ENCODE data around the gene DBN1. TPM values are rescaled to one million over a fixed set of nuclear protein-coding genes. Genes with fewer than 3 reads are reported as not detected.

Gene DBN1
- total RNA-seq, 4 donors from 2014 or later = 14.2 to 77.6 (median 23.1) TPM

GRCh38 chr5:177410575-177410974 is 62.9 kb downstream of the DBN1 start:
- no peak overlapping the region for H3K4me3 ChIP-seq
- H3K36me3 ChIP-seq = no peaks in the 10 kb centered on the region
- no peak for DNase-seq
- peaks cover 0 to 6% (median 1%) of the 10 kb centered on the region in 4 donors for H3K4me1 ChIP-seq
- TF ChIP-seq POLR2A (IDR thresholded peaks at IDR 0.05) = no peak
- no peak for TF ChIP-seq CTCF (IDR thresholded peaks at IDR 0.05)
- no peaks in the 10 kb centered on the region for H3K9me3 ChIP-seq
- no peak overlapping the region for H3K27ac ChIP-seq
- no peaks in the 10 kb centered on the region for H3K27me3 ChIP-seq

GRCh38 chr5:177409043-177409801 is 64.2 kb downstream of the DBN1 start, which contains the start of gene F12:
TSS of gene F12 (minus strand) at chr5:177409564. CDS start at chr5:177409527, 37 bp downstream.
- Histone ChIP-seq H3K27ac (no peak within 1 kb of the TSS), H3K9me3 (no peaks in the 10 kb centered on the region), H3K27me3 (no peaks in the 10 kb centered on the region), H3K4me1 (peaks cover 4 to 16% (median 12%) of the 10 kb centered on the region in 4 donors), H3K4me3 (peak within 1 kb of the TSS in 1 of 4 donors; percentile 19), H3K36me3 (no peaks in the 10 kb centered on the region)
- no peak for TF ChIP-seq CTCF (IDR thresholded peaks at IDR 0.05)
- TF ChIP-seq POLR2A (IDR thresholded peaks at IDR 0.05) = no peak
- no peak for DNase-seq

Other genes with a start within 250 kb of the DBN1 start
- gene RAB24, start 169.9 kb downstream of the DBN1 start, total RNA-seq = 10 to 100 TPM; 37.0 to 58.6 (median 46.3) TPM
- gene PRELID1, start 169.8 kb downstream of the DBN1 start, total RNA-seq = 100 to 1,000 TPM in 3 of 4 donors, 10 to 100 TPM in 1; 55.3 to 215 (median 132) TPM
- gene MXD3, start 161.7 kb downstream of the DBN1 start, total RNA-seq = 10 to 100 TPM in 3 of 4 donors, 1 to 10 TPM in 1; 6.8 to 25.8 (median 18.5) TPM
- 100 to 1,000 TPM; 193 to 321 (median 268) TPM for gene LMAN2, start 122.0 kb downstream of the DBN1 start, total RNA-seq
- 10 to 100 TPM; 19.4 to 41.0 (median 23.3) TPM for gene RGS14, start 115.7 kb downstream of the DBN1 start, total RNA-seq
- under 1 TPM in 1 of 4 donors, not detected in 3; 0.35 TPM for gene SLC34A1, start 89.2 kb downstream of the DBN1 start, total RNA-seq
- not detected for gene PFN3, start 73.0 kb downstream of the DBN1 start, total RNA-seq
- 10 to 100 TPM in 1 of 4 donors, 1 to 10 TPM in 3; 1.7 to 22.2 (median 7.8) TPM for gene F12, start 64.1 kb downstream of the DBN1 start, total RNA-seq
- 100 to 1,000 TPM in 1 of 4 donors, 10 to 100 TPM in 3; 36.2 to 140 (median 40.7) TPM for gene GRK6, start 47.0 kb downstream of the DBN1 start, total RNA-seq
- gene PRR7, start 26.8 kb downstream of the DBN1 start, total RNA-seq = 1 to 10 TPM in 2 of 4 donors, under 1 TPM in 1, not detected in 1; 0.70 to 2.2 (median 1.9) TPM
- 100 to 1,000 TPM in 1 of 4 donors, 10 to 100 TPM in 3; 17.4 to 137 (median 23.3) TPM for gene PDLIM7, start 24.0 kb upstream of the DBN1 start, total RNA-seq
- gene DOK3, start 36.2 kb upstream of the DBN1 start, total RNA-seq = 10 to 100 TPM in 1 of 4 donors, 1 to 10 TPM in 3; 2.1 to 52.0 (median 5.5) TPM
- gene DDX41, start 43.3 kb upstream of the DBN1 start, total RNA-seq = 100 to 1,000 TPM; 103 to 168 (median 118) TPM
- gene FAM193B, start 80.9 kb upstream of the DBN1 start, total RNA-seq = 100 to 1,000 TPM in 3 of 4 donors, 10 to 100 TPM in 1; 77.1 to 205 (median 177) TPM
- gene TMED9, start 118.6 kb upstream of the DBN1 start, total RNA-seq = 10 to 100 TPM; 39.6 to 65.6 (median 52.5) TPM
- gene B4GALT7, start 126.5 kb upstream of the DBN1 start, total RNA-seq = 10 to 100 TPM; 12.6 to 29.8 (median 21.9) TPM